GM21526 (cell line): Measurements from ENCODE around the gene UTS2.

Experiments used
- ATAC-seq: cut with Tn5 transposase; IDR thresholded peaks from one replicate; pipeline ENCODE4 v1.9.1; 2021; ENCODE audit warnings: moderate library complexity; ENCODE audit not compliant: unreplicated experiment, low FRiP score

The UTS2 gene, protein sequence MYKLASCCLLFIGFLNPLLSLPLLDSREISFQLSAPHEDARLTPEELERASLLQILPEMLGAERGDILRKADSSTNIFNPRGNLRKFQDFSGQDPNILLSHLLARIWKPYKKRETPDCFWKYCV

GRCh38 chr1:7852804-7853683 lies at the start of gene UTS2:
Gene UTS2, minus strand, starts transcription at chr1:7853065. Its CDS starts 62 bp downstream, at chr1:7853003.
- ATAC-seq: no peak

DNA sequence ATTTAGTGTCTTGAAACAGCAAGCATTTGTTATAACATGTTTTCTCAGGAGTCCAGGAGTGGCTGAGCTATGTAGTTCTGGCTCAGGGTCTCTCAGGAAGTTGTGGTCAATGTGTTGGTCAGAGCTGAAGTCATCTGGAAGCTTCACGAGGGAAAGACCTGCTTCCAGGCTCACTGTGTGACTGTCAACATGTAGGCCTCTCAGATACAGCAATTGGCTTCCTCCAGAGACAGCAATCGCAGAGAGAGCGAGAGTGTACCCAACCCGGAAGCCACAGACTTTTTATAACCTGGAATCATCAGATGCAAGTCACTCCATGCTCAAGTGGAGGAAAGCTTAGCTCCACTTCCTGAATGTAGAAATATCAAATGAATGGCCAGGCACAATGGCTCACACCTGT lies 46.9 kb upstream of the UTS2 start:
- no peak for ATAC-seq

- ATAC-seq: no peak
Measured at GRCh38 chr1:7898962-7899361, 46.1 kb upstream of the UTS2 start.

DNA sequence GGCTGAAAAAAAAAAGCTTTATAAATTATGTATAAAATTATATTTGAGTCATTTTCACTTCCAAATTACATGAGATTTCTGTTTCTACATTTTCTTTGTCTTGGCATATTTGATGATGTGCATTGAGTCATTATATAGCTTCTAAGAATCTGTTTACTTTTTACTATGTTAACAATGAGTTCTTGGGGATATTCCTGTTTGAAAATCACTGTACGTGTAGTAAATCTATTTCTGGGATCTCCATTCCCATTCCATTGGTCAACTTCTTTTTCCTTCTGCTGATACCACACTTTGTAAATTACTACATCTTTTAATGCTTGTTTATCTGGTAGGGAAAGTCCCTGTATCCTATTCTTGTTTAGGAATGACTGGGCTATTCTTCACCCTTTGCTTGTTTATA lies 44.1 kb upstream of the UTS2 start:
- no peak for ATAC-seq

DNA sequence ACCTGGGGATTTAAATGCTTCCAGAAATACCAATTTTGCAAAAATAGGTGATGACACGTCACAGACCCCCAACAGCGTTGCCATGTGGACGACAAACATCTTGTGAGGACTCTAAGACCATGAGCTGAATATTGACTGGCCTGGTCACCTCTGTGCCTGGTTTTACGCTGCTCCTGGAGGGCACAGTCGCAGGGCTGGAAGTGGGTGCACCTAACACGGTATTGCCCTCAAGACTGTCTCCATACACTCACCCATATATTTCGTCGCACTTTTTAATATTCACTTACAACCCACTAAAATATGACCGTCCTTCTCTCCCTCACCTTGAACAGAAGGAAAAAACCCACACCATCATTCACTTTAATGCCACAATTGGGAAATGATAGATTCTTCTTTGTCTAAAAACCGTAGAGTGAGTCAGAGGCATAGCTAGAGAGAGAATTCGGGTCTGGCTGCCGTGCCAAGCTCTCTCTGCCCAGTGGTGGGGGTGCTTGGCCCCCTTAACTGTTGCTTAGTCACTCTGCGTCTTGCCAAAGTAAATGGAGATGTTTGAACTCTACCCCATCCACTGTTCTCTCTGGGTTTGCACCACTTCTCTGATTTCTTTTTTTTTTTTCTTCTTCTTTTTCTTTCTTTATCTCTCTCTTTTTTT lies 40.8 kb upstream of the UTS2 start:
- ATAC-seq: no peak

DNA sequence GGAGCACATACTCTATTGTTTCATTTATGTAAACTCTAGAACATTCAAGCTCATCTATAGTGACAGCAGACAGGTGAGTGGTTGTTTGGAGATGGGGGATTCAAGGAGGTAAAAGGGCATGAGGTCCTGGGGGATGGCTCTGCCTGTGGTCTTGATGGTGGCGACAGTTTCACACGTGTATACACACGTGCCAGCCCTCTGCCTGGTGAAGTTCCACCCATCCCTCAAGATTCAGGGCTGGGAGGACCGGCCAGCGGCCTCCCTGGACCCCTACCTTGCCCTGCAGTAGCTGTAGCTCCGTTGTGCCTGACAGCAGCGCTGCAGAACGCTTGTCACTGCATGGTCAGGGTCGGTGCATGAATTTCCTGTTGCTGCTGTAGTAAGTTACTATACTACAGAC lies 38.9 kb upstream of the UTS2 start:
- no peak for ATAC-seq

DNA sequence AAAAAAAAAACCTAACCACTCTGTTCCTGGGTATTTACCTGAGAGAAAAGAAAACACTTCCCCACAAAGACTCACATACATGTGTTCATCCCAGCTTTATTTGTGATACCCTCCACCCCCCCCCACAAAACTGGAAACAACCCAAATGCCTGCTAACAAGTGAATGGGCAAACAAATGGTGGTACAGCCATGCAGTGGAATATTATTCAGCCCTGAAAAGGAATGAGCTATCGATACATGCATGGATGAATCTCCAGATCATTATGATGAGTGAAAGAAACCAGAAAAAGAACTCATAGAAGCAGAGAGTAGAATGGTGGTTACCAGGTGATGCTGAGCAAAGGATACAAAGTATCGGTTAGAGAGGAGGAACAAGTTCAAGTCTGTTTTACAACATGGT lies 38.0 kb upstream of the UTS2 start:
- no peak for ATAC-seq

DNA sequence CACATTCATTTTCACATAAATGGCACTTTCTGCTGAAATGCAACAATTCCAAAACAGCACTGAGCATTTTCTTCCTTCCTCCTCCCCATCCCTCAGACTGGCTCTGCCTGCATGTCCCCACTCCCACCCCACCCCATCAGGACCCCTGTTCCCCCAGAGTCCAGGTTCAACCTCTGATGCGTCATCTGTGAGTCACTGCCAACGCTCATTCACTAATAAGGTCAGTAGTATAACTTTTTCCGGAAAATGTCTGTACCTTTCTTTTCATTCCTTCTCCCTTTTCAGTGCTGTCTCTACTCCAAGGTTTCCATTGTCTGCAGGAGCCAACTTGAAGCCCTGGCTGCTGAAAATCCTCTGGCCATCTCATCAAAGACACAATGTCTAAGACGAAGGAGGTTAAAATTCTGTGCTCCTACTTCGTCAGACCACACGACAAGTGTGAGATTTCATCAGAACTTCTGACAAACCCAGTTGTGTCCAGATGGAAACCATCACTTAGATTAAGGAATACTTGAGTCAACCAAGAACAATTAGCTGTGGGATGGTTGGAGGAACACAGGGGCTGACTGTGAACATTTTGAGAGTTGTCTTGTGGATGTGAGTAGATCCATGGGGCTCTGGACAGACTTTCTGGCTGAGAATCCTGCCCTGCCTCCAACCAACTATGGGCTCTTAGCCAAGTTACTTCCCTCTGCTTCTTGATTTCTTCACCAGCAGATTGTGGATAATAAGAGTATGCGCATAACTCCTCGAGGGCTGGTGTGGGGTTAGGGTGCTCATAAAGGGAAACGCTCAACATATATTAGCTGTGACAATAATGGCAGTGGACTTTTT lies 35.6 kb upstream of the UTS2 start:
- ATAC-seq: no peak

- no peak for ATAC-seq
Measured at GRCh38 chr1:7886405-7886745, 33.5 kb upstream of the UTS2 start.

DNA sequence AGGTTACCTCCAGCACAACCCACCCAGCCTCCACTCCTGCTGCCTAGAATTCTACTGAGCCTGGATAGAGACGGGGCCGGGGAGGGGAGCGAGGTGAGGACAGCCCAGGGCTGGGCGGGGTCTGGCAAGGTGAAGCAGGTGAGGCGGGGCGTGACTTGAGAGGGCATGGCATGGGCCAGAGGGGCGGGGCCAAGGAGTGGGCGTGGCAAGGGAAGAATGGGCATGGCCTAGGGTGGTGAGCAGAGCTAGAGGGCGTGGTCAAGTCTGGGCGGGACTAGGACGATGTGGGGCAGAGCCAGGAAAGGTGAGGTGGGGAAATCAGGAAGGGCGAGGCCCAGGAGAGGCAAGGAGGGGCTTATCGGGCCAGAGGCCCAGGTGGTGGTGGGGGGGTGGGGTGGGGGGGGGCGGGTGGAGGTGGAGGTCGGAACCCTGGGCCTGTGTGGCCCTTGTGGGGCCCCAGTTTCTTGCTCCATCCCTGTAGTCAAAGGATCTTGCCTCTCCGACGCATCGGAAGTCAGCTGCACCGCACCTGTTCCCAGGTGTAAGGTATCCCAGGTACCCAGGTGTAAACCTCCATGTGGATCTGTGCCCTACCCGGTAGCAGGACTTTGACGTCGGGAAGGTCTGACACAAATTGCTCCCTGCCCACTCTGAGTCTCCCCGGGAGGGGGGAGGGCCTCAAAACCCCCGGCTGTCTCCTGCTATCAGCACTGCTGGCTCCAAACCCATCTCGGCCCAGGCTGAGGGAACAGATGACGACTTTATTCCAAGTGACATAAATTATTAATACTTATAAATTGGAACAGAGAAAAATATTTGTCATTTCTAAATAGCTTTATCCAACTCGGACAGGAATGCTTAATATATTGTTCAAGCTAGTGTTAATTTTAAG lies 32.9 kb upstream of the UTS2 start:
- ATAC-seq: no peak

- no peak for ATAC-seq
Measured at GRCh38 chr1:7884757-7885156, 31.9 kb upstream of the UTS2 start.

DNA sequence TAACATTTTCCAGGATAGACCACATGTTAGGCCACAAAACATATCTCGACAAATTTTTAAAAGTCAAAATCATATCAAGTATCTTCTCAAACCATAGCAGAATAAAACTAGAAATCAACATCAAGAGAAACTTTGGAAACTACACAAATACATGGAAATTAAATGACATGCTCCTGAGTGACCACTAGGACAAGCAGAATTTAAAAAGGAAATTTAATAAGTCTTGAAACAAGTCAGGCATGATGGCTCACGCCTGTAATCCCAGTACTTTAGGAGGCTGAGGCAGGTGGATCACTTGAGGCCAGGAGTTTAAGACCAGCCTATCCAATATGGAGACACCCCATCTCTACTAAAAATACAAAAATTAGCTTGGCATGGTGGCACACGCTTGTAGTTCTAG lies 26.4 kb upstream of the UTS2 start:
- ATAC-seq: no peak

DNA sequence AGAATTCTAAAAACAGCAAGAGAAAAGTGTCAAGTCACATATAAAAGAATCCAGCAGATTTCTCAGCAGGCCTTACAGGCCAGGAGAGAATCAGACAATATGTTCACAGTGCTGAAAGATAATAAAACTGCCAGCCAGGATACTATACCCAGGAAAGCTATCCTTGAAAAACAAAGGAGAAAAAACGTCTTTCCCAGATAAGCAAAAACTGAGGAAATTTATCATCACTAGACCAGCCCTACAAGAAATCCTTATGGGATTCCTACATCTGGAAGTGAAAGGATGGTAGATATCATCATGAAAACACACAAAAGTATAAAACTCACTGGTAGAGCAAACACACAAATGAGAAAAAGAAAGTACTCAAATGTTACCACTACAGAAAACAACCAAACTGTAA lies 25.2 kb upstream of the UTS2 start:
- ATAC-seq: no peak

- ATAC-seq: no peak
Measured at GRCh38 chr1:7873801-7874795, 21.2 kb upstream of the UTS2 start.

DNA sequence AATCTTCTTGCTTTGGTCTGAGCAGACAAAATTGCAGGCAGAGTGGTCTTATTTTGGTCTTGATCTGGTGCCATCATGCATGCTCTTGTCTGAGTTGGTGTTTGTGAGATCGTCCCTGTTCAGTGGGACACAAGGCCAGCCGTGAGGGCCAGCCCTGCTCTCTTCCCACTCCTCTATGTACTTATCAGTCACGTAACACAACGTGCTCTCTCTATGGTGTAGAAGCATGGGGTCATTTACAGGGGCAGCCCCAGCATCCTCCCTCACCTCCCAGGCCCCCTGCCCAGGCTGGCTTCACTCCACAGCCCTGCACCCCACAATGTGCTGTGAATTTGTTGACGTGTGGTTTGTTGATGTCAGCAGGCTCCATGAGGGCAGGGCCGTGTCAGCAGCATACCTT lies 18.3 kb upstream of the UTS2 start:
- no peak for ATAC-seq

DNA sequence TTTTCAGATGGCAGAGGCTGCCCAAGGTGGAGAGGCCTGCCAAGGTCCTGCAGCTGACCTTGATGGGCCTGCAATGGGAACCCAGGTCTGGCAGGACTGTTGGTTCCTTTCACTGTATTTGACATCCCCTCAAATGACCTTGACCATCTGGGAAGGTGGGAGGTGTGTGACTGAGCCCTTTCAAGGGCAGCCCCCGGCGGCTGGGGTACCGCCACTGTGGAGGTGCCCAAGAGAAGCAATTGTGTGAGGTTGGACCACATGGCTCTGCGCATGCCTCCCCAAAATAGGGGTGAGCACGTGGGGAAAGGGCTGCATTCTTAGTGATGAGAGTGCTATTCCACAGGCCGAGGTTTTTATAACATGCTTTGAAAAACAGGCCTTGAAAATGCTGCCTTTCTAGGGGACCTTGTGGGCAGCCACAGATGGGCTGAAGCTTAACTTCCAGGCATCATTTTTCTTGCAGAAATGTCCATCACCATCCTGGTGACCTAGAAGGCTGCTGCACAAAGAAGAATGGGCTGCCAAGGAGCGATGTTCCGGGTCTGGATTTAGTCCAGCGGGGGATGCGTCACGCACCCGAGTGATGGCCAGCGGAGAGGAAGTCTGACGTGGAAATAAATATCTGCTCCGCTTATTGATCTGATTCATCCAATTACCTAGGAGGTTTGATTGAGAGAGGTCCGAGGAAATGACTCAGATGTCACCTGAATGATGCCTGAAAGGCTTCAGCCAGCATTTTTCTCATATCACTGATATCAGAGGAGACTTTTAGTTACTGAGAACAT lies 16.5 kb upstream of the UTS2 start:
- no peak for ATAC-seq

DNA sequence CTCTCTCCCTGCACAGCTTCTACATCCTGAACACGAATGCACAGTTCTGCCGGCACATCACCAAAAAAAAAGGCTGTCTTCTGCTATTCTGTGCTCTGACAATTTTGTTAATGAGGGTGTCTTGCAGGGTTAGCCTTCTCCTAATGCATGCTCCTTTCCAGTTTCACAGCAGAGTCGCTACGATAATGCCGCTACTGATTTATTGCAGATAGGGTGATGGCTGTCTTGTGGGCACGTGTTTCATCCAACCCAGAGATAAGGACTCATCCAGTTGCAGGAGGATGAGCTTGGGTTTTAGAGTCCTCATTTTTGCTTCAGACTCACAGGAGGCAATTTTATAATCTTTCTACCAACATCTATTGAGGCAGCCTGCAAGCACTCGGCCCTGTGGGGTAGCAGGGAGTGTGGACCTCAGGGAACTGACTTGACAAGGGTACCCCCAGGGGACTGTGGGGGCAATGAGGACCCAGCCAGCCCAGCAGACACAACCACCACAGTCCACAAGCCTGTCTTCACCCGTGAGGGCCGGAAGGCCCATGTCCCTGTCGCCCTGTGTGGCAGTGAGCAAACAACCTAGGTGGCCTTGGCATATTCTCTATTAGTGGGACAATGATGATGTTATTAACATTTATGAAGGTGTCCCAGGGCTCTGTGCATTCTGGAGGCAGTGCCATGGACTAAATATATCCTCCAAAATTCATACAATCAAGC lies 15.4 kb upstream of the UTS2 start:
- ATAC-seq: no peak

DNA sequence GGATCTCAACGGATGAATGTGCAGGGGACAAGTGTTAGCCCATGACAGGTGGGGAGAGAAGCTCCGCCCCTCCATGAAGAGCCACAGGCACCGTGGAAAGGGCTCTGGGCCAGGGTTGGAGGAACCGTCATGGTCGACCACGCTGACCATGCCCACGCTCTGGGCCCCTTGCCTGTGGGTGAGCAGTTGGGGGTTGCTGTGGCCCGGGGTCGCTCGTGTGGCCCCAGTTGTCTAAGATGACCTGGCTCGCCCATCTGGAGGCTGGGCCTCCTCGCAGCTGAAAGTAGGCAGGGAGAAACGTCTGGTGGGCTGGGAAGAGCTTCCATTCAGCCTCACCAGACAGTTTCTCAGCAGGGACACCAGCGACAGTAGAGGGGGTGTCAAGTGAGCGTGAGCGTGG lies 13.1 kb upstream of the UTS2 start:
- ATAC-seq: no peak
